ENCODE data around the gene LPIN2.
A peak's percentile ranks its signal among the peaks of the same experiment; 100 is the strongest.
"Not testable (repeated sequence)": the region's sequence is repeated elsewhere in the genome, so short reads cannot be mapped to it uniquely, and the experiment has no call there.

The LPIN2 gene

GRCh38 chr18:3005462-3005861 lies 7.5 kb downstream of the LPIN2 start:
- no peak for DNase-seq

DNA sequence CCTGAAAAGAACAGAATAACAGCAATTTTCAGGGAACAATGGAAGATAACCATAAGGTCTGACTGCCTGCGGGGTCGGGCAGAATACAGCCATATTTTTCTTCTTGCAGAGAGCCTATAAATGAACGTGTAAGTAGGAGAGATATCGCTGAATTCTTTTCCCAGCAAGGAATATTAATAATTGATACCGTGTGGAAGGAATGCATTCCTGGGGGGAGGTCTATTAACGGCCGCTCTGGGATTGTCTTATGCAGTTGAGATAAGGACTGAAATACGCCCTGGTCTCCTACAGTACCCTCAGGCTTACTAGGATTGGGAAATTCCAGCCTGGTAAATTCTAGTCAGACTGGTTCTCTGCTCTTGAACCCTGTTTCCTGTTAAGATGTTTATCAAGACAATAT lies 9.2 kb downstream of the LPIN2 start:
- not testable (repeated sequence) for DNase-seq

DNA sequence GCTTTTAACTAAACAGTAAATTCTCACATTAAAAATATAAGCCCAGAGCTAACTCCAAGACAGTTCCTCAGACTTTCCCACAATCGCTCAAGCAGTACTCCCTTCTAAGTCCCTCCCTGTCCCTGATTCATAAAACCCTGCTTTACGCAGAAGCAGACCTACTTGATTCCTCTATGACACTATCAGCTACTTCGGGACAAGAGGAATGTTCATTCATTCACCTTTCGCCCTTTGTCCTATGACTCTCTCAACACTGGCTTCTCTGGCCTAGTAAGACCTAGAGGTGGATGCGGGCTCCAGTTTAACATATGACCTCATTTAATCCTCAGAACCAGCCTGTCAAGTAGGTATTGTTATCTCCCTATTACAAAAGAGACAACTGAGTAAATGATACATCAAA lies 10.2 kb downstream of the LPIN2 start:
- DNase-seq, result no peak

- DNase-seq, result no peak
These were observed 14.3 kb downstream of the LPIN2 start for GRCh38 chr18:2998644-2999043.

DNA sequence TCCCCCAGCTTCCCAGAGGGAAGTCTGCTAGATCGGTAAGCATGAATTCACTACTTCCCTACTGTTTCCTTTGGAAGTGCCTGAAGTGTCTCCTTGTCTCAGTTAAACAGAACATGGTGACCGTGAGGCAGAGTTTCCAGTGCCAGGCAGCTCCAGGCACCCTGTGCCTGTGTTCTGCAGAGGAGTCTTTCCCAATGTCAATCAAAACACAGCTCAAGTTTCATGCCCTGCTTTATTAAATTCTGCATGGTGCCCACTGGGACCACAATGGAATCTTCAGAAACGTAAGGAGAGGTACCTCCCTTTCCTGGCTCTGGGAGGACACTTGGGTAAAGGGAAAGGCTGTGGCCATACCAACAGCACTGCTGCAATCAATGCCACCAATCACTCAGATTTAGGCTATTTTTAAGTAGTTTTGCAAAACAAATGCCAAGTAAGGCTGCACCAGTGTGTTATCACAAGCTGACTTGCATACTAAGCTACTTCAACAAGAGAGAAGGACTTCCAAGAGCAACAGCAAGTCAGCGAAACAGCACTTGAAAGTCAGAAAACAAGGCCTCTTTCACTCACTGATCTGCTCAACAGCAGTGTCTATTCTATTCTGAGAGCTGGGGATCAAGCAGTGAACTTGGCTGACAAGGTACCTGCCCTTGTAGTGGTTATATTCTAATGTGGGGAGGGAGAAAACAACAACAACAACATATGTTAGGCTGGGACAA lies 14.9 kb downstream of the LPIN2 start:
- no peak for DNase-seq

- DNase-seq, result no peak
These were observed 15.5 kb downstream of the LPIN2 start for GRCh38 chr18:2997429-2997828.

GRCh38 chr18:2994603-2995432 lies 18.1 kb downstream of the LPIN2 start:
- peak; percentile 46 for DNase-seq

GRCh38 chr18:2994020-2994589 lies 18.8 kb downstream of the LPIN2 start:
- no peak for DNase-seq

GRCh38 chr18:2992995-2993877 lies 19.7 kb downstream of the LPIN2 start:
- DNase-seq, result no peak

DNA sequence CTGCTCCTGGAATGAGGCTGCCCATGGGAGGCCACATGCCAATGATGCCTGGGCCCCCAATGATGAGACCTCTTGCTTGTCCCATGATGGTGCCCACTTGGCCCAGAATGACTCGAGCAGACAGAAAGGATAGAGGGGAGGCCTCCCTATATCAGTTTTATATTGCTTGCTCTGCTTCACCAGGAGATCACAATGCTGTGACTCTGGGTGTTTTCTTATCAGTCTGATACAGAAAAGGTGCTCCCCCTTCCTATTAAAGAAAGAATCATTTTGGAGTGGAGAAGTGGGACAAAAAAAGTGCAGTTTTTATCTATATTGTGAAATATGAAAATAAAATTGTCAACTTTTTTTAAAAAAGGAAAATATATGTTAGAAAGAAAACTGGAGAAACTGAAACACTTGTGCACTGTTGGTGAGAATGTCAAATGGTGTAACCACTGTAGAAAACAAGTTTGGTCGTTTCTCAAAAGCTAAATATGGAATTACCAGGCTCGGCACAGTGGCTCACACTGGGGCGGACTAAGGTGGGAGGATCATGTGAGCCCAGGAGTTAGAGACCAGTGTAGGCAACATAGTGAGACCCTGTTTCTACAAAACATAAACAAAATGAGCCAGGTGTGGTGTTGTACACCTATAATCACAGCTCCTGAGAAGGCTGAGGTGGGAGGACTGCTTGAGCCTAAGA lies 21.8 kb downstream of the LPIN2 start:
- no peak for DNase-seq

DNA sequence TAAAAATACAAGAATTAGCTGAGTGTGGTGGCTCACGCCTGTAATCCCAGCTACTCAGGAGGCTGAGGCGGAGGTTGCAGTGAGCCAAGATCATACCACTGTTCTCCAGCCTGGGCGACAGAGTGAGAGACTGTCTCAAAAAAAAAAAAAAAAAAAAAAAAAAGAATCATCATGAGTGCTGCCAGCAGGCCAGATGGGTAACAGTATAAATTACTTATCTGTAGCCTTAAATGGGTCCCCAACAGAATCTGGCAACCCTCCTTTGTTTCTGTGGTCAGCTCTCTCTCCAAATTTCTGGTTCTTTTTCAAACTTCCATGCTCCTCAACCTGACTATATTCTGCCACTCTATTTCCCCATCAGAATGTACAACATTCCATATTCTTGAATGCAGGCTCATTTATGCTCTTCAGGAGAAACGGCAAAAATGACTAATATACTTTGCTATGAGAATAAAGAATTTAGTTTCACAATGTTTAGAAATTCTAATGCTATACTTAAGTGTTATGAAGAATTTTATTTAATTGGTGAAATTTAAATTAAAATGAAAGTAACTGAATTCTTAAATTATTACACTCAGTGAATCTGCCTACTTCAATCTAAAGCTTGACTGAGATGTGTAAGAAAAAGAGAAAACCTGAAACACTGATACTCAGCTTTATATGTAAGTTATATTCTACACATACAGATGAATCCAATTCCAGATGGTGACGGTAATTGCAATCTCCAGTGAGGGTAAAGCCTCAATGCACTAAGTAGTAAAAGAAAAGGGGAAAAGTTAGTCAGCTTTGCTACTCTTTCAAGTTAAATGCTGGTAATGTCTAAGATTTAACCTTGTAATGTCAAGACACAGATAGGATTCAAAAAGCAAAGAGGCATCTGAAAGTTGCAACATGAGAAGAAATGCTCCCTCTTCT lies 24.8 kb downstream of the LPIN2 start:
- DNase-seq, result no peak

DNA sequence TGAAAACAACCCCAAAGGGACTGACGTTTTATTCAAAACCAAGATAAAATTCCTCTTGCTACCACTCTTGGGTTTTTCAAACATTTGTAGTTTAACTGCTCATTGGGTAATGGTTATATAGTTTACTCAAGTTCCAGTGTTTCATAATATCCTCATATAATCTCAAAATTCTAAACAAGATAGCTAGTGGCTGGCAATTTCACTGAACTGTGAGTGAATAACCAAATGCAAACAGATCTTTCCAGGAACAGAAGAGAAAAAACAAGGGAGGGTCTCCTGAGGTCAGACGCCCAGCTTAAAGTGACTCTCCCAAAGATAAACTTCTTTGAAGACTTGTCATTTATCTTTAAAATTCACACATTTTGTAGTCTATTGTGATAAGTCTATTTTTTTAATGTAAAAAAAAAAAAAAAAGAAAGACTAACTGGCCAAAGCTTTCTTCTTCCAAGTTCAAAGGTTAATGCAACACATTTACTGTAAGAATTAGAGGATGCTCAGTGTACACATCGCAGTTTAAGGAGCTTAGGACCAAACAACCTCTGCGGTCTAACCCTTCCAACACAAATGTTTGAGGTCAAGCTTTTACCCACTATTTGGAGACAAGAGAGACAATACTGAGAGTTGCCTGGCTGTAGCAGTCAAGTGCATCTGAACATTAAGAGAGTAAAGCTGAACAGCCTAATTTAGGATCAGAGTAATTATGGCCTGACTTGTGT lies 26.6 kb downstream of the LPIN2 start:
- DNase-seq, result no peak

DNA sequence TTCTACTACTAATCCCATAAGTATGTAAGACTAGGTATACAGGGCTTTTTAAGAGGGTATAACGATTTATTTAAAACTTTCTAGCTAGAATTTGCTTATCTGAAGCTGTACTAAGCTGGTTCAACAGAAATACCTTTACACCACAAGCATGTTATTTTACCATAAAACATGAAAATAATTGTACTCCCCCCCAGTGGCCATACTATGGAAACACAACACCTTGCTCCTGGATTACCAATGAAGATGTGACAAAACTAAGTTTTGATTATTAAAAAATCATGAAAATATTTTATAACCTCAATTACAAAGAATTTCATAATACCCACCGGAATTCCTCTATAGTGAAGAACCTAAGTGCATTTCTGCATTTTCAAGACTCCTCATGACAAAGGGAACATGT lies 27.3 kb downstream of the LPIN2 start:
- peak; percentile 6 for DNase-seq

GRCh38 chr18:2984703-2985261 lies 28.2 kb downstream of the LPIN2 start:
- no peak for DNase-seq

DNA sequence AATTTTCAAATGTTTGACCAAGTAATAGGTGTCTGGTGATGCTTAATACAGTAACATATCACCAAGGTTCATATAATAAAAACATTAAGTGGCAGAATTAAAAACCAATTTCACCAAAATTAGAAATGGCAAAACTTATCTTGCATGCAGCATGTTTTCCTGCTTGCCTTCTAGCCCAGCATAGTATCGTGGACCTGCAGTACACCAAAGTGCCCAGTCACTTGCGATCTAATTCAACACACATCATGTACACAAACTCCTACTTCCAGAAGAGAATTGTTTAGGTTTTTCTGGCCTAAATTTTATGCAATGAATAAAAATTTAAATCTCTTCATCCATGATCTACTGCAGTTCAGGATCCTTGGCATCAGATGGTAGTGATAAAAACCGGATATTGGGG lies 28.9 kb downstream of the LPIN2 start:
- DNase-seq, result no peak

- DNase-seq, result no peak
These were observed 29.6 kb downstream of the LPIN2 start for GRCh38 chr18:2983296-2983695.

- no peak for DNase-seq
These were observed 30.3 kb downstream of the LPIN2 start for GRCh38 chr18:2982452-2983269.

- DNase-seq, result no peak
These were observed 30.9 kb downstream of the LPIN2 start for GRCh38 chr18:2982022-2982421.

GRCh38 chr18:2981212-2981728 lies 31.7 kb downstream of the LPIN2 start:
- no peak for DNase-seq
